ENCODE results near the gene MINDY4. TPM values are rescaled to one million over a fixed set of nuclear protein-coding genes. Genes with fewer than 3 reads are reported as not detected.

MINDY4 gene
- total RNA-seq, 2 experiments from 2014 or later = 1.3 to 1.7 TPM

DNA sequence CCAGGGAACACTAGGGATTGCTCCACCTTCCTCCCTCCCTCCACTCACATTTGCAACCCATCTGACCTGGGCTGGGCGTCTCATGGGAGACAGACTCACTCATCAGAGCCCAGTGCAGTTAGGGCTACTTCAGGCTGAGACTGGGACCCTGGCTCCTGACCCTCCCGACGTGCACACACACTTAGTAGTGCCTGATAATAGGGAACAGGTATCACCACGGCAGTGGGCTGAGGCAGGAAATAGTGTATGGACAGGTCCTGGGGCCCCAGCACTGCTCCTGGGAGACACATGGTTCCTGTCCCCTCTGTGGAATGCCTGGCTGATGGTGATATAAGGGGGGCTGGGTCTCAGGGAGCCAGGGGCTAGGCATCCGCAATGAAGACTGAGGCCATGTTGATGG is 154.7 kb downstream of the MINDY4 start:
- TF ChIP-seq, protein P1, sequence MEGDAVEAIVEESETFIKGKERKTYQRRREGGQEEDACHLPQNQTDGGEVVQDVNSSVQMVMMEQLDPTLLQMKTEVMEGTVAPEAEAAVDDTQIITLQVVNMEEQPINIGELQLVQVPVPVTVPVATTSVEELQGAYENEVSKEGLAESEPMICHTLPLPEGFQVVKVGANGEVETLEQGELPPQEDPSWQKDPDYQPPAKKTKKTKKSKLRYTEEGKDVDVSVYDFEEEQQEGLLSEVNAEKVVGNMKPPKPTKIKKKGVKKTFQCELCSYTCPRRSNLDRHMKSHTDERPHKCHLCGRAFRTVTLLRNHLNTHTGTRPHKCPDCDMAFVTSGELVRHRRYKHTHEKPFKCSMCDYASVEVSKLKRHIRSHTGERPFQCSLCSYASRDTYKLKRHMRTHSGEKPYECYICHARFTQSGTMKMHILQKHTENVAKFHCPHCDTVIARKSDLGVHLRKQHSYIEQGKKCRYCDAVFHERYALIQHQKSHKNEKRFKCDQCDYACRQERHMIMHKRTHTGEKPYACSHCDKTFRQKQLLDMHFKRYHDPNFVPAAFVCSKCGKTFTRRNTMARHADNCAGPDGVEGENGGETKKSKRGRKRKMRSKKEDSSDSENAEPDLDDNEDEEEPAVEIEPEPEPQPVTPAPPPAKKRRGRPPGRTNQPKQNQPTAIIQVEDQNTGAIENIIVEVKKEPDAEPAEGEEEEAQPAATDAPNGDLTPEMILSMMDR (IDR thresholded peaks at IDR 0.05) = no peak
- H3K36me3 Mint-ChIP-seq (ENCODE audit: low read depth) = no peaks in the 10 kb centered on the region
- POLR2A ChIA-PET = no interaction called here
- H3K27ac Mint-ChIP-seq = no peak overlapping the region
- H3K4me1 Mint-ChIP-seq (ENCODE audit: low read depth) = no peaks in the 10 kb centered on the region
- CTCF ChIA-PET = no interaction called here
- DNase-seq (no peak), ATAC-seq (no peak)
- no peaks in the 10 kb centered on the region for H3K27me3 Mint-ChIP-seq
- no peak overlapping the region for H3K4me3 Mint-ChIP-seq
- intact Hi-C loops (cut with micrococcal nuclease) = no loop called here
- H3K9me3 Mint-ChIP-seq = peaks cover 3% of the 10 kb centered on the region

DNA sequence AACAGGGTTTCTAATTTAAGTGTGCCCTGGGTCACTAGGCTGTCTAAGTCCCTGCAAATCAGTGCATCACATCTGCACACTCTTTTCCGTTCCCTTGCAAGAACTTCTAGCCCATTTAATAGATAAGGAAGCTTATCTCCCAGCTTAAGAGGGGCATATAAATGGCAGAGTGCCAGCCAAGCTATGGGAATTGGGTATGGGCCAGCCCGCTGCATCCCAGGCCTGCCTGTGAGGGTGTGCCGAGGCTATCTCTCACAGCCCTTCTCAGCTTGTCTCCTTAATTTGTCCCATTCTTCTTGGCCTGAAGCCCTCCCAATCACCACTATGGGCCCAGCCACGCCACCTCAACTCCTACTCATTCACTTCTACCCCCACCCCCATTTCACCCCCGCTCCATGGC is 155.1 kb downstream of the MINDY4 start:
- H3K4me1 Mint-ChIP-seq (ENCODE audit: low read depth) = no peaks in the 10 kb centered on the region
- no peaks in the 10 kb centered on the region for H3K27me3 Mint-ChIP-seq
- intact Hi-C loops (cut with micrococcal nuclease) = no loop called here
- DNase-seq = no peak
- ChIA-PET POLR2A (no interaction called here), CTCF (no interaction called here)
- H3K36me3 Mint-ChIP-seq (ENCODE audit: low read depth) = no peaks in the 10 kb centered on the region
- H3K4me3 Mint-ChIP-seq = no peak overlapping the region
- no peak for ATAC-seq
- H3K9me3 Mint-ChIP-seq = peaks cover 3% of the 10 kb centered on the region
- no peak overlapping the region for H3K27ac Mint-ChIP-seq
- TF ChIP-seq, protein P1 (IDR thresholded peaks at IDR 0.05) = no peak

DNA sequence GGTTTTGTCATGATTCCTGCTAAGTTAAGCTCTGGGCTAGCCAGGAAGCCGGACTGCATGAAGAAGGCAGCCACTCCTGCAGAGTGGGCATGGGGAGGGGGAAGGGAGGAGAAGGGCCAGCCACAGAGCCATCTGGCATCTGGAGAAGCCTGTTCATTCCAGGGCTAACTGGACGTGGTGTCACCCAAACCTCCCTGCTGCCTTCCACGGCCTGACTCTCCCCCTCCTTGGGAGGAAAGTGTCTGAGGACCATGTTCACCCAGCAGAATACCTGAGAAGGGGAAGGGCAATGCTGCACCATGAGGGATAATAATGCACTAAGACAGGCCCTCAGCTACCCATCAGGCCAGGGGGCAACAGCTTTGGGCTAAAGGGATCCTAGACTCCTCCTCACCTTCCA is 155.8 kb downstream of the MINDY4 start:
- no peak for DNase-seq
- H3K4me3 Mint-ChIP-seq = no peak overlapping the region
- no peaks in the 10 kb centered on the region for H3K36me3 Mint-ChIP-seq (ENCODE audit: low read depth)
- ChIA-PET POLR2A (no interaction called here), CTCF (no interaction called here)
- intact Hi-C loops (cut with micrococcal nuclease) = no loop called here
- no peaks in the 10 kb centered on the region for H3K4me1 Mint-ChIP-seq (ENCODE audit: low read depth)
- H3K27me3 Mint-ChIP-seq = no peaks in the 10 kb centered on the region
- ATAC-seq = no peak
- TF ChIP-seq, protein P1 (IDR thresholded peaks at IDR 0.05) = no peak
- peaks cover 3% of the 10 kb centered on the region for H3K9me3 Mint-ChIP-seq
- H3K27ac Mint-ChIP-seq = no peak overlapping the region

DNA sequence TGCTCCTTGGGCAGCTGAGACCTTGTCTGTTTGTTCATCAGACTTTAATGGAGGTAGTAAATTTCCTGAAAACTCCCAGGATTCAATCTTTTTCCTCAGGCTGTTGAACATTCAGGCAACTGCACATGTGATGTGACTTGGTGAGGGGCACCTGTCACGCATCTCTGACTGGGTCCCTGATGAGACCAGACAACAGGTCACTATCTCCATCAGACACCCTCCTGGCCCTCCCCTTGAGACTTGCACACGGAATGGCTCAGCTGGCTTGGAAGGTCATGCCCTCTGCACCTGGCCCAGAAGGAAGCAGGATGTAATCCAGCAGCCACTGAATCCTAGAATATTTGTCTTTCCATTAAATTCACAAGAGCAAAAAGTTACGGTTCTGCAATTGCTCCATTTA is 156.3 kb downstream of the MINDY4 start:
- Mint-ChIP-seq H3K9me3 (peaks cover 3% of the 10 kb centered on the region), H3K27ac (no peak overlapping the region), H3K4me3 (no peak overlapping the region), H3K27me3 (no peaks in the 10 kb centered on the region), H3K4me1 (ENCODE audit: low read depth) (no peaks in the 10 kb centered on the region), H3K36me3 (ENCODE audit: low read depth) (no peaks in the 10 kb centered on the region)
- TF ChIP-seq, protein P1 (IDR thresholded peaks at IDR 0.05) = no peak
- CTCF ChIA-PET = no interaction called here
- POLR2A ChIA-PET = no interaction called here
- ATAC-seq = no peak
- intact Hi-C loops (cut with micrococcal nuclease) = no loop called here
- DNase-seq = no peak

DNA sequence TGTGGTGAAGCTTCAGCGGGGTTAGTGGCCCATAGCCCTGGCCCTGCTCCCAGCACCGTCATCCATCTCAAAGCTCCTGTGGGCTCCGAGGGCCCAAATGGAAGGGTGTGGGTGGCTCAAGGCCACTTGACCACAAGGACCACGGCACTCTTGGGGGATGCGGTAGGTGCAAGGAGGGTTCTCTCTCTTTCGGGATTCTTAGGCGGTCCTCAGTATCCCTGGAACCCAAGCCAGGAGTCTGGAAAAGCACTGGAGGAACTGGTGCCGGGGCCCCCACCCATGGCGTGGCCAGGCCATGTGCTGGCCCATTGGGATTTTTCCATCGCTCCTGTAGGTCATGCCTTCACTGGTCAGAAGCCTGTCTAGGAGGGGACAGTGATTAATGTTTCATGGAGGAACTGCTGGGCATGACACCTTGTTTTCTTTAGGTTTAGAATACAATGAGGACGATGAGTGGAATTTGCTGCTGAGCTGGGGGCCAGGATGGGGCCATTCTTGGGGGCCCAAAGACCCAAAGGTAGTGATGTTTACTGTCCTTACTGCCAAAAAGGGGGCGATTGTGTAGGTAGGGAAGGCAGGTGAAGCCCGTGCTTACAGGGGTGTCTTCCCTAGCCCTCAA is 157.1 kb downstream of the MINDY4 start:
- H3K9me3 Mint-ChIP-seq = peaks cover 3% of the 10 kb centered on the region
- no peaks in the 10 kb centered on the region for H3K36me3 Mint-ChIP-seq (ENCODE audit: low read depth)
- no peak for ATAC-seq
- TF ChIP-seq, protein P1 (IDR thresholded peaks at IDR 0.05) = no peak
- no peaks in the 10 kb centered on the region for H3K4me1 Mint-ChIP-seq (ENCODE audit: low read depth)
- ChIA-PET CTCF (interaction anchor here (0.7 kb wide), 1 partner anchor 10 kb away, joined by 3 read pairs; no protein-coding TSS in a partner anchor), POLR2A (no interaction called here)
- no peak overlapping the region for H3K4me3 Mint-ChIP-seq
- intact Hi-C loops (cut with micrococcal nuclease) = no loop called here
- no peak for DNase-seq
- H3K27me3 Mint-ChIP-seq = no peaks in the 10 kb centered on the region
- H3K27ac Mint-ChIP-seq = no peak overlapping the region
